Skeletal muscle tissue (tissue), 4 donors: ENCODE measurements around the gene GINS1. TPM values are rescaled to one million over a fixed set of nuclear protein-coding genes. Genes with fewer than 3 reads are reported as not detected.

Source experiments
- H3K27ac ChIP-seq: one replicate; pipeline ENCODE4 v1.7.0; 2013; ENCODE audit warnings: mild to moderate bottlenecking, low read depth, low read length, inconsistent platforms
- H3K27me3 ChIP-seq, 3 donors: one replicate each; pipeline ENCODE4 v1.7.0; 2013; ENCODE audit warnings: low read length in 3 of 3; ENCODE audit not compliant: control insufficient read depth in 3 of 3, insufficient read depth in 3 of 3
- H3K36me3 ChIP-seq, 3 donors: one replicate each; pipeline ENCODE4 v1.7.0; 2013; ENCODE audit warnings: low read length in 3 of 3; ENCODE audit not compliant: control insufficient read depth in 3 of 3, insufficient read depth in 3 of 3
- H3K4me1 ChIP-seq, 3 donors: one replicate each; pipeline ENCODE4 v1.7.0; 2013; ENCODE audit warnings: low read length in 3 of 3, mild to moderate bottlenecking in 3 of 3; ENCODE audit not compliant: control insufficient read depth in 3 of 3, insufficient read depth in 3 of 3
- H3K4me3 ChIP-seq, 3 donors: one replicate each; pipeline ENCODE4 v1.7.0; 2013; ENCODE audit warnings: low read length in 3 of 3
- H3K9ac ChIP-seq, 3 donors: one replicate each; pipeline ENCODE4 v1.7.0; 2013; ENCODE audit warnings: low read length in 3 of 3, mild to moderate bottlenecking in 3 of 3, moderate library complexity in 2 of 3, low read depth in 1 of 3
- H3K9me3 ChIP-seq, 3 donors: one replicate each; pipeline ENCODE4 v1.7.0; 2013; ENCODE audit warnings: low read length in 3 of 3; ENCODE audit not compliant: control insufficient read depth in 3 of 3
- total RNA-seq: library from RNA; depleted of rRNA; stranded (reverse); fragments of >200 nt; gene quantifications from one replicate; pipeline ENCODE4 v1.2.3, GENCODE V29; 2014
- donor health status: Osteomylitis.

GINS1 gene
- total RNA-seq, 1 donor from 2014 or later: 4.2 TPM

GRCh38 chr20:25372584-25373336, 34.7 kb upstream of the GINS1 start:
- Histone ChIP-seq H3K9me3 (no peaks in the 10 kb centered on the region), H3K4me3 (no peak overlapping the region), H3K27ac (no peak overlapping the region), H3K36me3 (no peaks in the 10 kb centered on the region), H3K4me1 (peaks cover 0 to 3% (median 2%) of the 10 kb centered on the region in 3 donors), H3K27me3 (no peaks in the 10 kb centered on the region), H3K9ac (no peak overlapping the region)

- peaks cover 0 to 7% (median 7%) of the 10 kb centered on the region in 3 donors for H3K4me1 ChIP-seq
- no peaks in the 10 kb centered on the region for H3K36me3 ChIP-seq
- H3K27ac ChIP-seq: no peak overlapping the region
- H3K9ac ChIP-seq: no peak overlapping the region
- H3K9me3 ChIP-seq: no peaks in the 10 kb centered on the region
- no peaks in the 10 kb centered on the region for H3K27me3 ChIP-seq
- H3K4me3 ChIP-seq: no peak overlapping the region
Observed at GRCh38 chr20:25374842-25375241, 32.6 kb upstream of the GINS1 start.

GRCh38 chr20:25376236-25376635, 31.2 kb upstream of the GINS1 start:
- H3K4me3 ChIP-seq: no peak overlapping the region
- H3K4me1 ChIP-seq: peaks cover 0 to 7% (median 7%) of the 10 kb centered on the region in 3 donors
- H3K27me3 ChIP-seq: no peaks in the 10 kb centered on the region
- H3K9ac ChIP-seq: no peak overlapping the region
- H3K9me3 ChIP-seq: no peaks in the 10 kb centered on the region
- no peak overlapping the region for H3K27ac ChIP-seq
- no peaks in the 10 kb centered on the region for H3K36me3 ChIP-seq

- H3K9ac ChIP-seq: no peak overlapping the region
- H3K9me3 ChIP-seq: no peaks in the 10 kb centered on the region
- H3K27me3 ChIP-seq: no peaks in the 10 kb centered on the region
- H3K27ac ChIP-seq: no peak overlapping the region
- peaks cover 0 to under 1% (median 0%) of the 10 kb centered on the region in 3 donors for H3K36me3 ChIP-seq
- peaks cover 0 to 7% (median 7%) of the 10 kb centered on the region in 3 donors for H3K4me1 ChIP-seq
- H3K4me3 ChIP-seq: no peak overlapping the region
Observed at GRCh38 chr20:25376886-25377285, 30.6 kb upstream of the GINS1 start.

GRCh38 chr20:25378189-25378883, 29.1 kb upstream of the GINS1 start:
- H3K9ac ChIP-seq: no peak overlapping the region
- H3K9me3 ChIP-seq: no peaks in the 10 kb centered on the region
- H3K27ac ChIP-seq: no peak overlapping the region
- peaks cover 7 to 9% (median 8%) of the 10 kb centered on the region in 3 donors for H3K4me1 ChIP-seq
- H3K36me3 ChIP-seq: peaks cover 0 to 4% (median 2%) of the 10 kb centered on the region in 3 donors
- H3K4me3 ChIP-seq: no peak overlapping the region
- H3K27me3 ChIP-seq: no peaks in the 10 kb centered on the region

- Histone ChIP-seq H3K36me3 (peaks cover 0 to 4% (median 2%) of the 10 kb centered on the region in 3 donors), H3K9ac (peak overlapping the region in 2 of 3 donors; percentile 7 to 33), H3K9me3 (no peaks in the 10 kb centered on the region), H3K4me3 (no peak overlapping the region), H3K4me1 (peaks cover 7 to 9% (median 8%) of the 10 kb centered on the region in 3 donors), H3K27ac (no peak overlapping the region), H3K27me3 (no peaks in the 10 kb centered on the region)
Observed at GRCh38 chr20:25378884-25379733, 28.4 kb upstream of the GINS1 start.

GRCh38 chr20:25380945-25381614, 26.4 kb upstream of the GINS1 start:
- Histone ChIP-seq H3K9me3 (no peaks in the 10 kb centered on the region), H3K27ac (no peak overlapping the region), H3K4me3 (no peak overlapping the region), H3K36me3 (peaks cover 0 to 4% (median 2%) of the 10 kb centered on the region in 3 donors), H3K4me1 (peaks cover 7 to 9% (median 8%) of the 10 kb centered on the region in 3 donors), H3K9ac (no peak overlapping the region), H3K27me3 (no peaks in the 10 kb centered on the region)

GRCh38 chr20:25382704-25383370, 24.6 kb upstream of the GINS1 start:
- H3K4me3 ChIP-seq: no peak overlapping the region
- H3K4me1 ChIP-seq: peaks cover 4 to 8% (median 7%) of the 10 kb centered on the region in 3 donors
- H3K27ac ChIP-seq: no peak overlapping the region
- no peak overlapping the region for H3K9ac ChIP-seq
- no peaks in the 10 kb centered on the region for H3K27me3 ChIP-seq
- peaks cover 0 to 4% (median 2%) of the 10 kb centered on the region in 3 donors for H3K36me3 ChIP-seq
- no peaks in the 10 kb centered on the region for H3K9me3 ChIP-seq

- Histone ChIP-seq H3K4me3 (peak overlapping the region; percentile 59 to 83 (median 79)), H3K36me3 (no peaks in the 10 kb centered on the region), H3K27ac (peak overlapping the region; percentile 54), H3K27me3 (no peaks in the 10 kb centered on the region), H3K4me1 (peaks cover 0 to 8% (median 5%) of the 10 kb centered on the region in 3 donors), H3K9ac (peak overlapping the region in 2 of 3 donors; percentile 74 to 86), H3K9me3 (no peaks in the 10 kb centered on the region)
Observed at GRCh38 chr20:25389401-25389857, 18.0 kb upstream of the GINS1 start.
